HG03378 (cell line): ENCODE measurements around the gene HES1.

Experiments
- ATAC-seq: cut with Tn5 transposase; IDR thresholded peaks from one replicate; pipeline ENCODE4 v1.9.1; 2021; ENCODE audit warnings: mild to moderate bottlenecking, moderate library complexity; ENCODE audit not compliant: unreplicated experiment

HES1 gene

GRCh38 chr3:194165271-194166018 lies 29.5 kb downstream of the HES1 start:
- no peak for ATAC-seq

DNA sequence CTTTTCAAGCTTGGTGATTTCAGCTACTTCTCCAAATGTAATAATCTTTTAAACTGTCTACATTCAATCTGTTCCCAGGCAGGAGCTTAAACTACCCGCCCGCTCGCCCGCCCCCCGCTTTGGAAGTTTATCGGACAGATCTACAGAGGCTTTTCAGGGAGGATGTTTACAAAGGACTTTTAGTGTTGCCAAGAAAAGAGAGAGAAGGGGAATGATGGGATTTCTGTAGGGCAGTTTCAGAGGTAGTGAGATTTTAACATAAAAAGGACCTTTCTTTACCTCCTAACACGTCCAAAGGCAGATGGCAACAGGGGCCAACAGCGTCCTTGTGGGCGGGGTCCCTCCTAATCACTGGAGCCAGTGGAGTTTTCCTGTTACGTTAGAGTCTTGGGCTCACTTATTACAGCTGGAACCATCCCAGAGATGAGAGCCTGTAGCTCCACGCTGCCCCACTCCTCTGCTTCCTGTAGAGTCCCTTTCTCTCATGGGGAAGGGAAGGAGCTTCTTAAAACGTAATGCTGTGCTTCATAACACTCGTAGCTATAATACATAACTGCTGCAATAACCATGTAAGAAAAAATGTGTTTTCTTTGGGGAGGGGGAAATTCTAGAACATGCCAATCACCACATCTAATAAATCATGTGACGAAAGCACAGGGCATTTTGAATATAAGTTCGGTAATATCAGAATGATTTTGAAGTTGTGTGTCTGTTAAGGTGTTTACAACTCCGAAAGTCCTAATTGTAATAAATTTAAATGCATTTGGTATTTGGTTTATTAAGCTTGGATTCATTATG lies 30.9 kb downstream of the HES1 start:
- no peak for ATAC-seq

DNA sequence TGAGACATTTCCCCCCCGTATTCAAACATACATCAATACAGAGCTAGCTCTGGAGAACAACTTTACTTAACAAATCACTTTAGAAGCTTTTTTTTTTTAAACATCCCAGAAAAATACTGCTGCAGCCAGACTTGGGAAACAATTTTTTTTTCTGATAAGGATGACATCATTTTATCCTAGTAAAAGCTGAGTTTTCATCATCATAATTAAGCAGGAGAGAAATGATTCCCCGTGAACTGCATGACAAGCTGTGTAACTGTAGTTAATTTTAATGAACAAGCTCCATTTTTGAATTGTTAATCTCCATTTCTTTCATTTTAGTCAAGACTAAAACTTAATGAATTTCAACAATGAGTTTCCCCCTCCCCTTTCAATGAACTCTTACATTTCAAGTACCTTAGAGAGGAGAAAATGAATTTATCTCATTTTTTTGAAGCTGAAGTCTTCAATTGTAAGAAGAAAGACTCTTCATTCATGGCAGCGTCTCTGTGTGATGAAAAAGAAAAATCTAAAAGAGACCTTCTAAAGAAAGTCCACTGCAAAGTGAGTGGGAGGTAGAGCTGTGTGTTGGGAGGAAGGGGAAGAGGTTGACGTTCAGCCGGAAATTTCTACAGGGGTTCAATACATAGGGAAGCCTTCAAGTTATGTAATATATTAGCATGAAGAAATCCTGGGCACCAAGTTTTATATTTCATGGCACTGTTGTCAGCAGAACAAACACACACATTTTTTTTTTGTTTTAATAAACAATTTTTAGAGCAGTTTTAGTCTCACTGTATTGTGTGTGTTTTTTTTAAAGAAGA lies 31.7 kb downstream of the HES1 start:
- no peak for ATAC-seq

DNA sequence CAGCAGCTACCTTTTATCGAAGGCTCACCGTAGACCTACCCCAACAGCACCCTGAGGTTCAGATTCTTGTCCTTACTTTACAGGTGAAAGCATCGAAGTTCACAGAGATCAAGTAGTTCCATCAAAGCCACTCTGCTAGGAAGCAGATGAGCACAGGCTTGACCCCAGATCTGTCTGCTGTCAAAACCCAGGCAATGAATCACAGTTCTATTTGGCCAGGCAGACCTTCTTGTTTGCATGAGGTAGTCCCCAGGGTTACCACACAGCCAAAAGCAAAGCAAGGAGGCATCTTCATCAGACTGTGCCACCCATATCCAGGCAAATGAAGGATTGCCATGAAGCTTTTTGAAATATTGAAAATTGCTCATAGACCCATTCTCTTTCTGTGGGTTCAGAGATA lies 33.0 kb downstream of the HES1 start:
- ATAC-seq = no peak

DNA sequence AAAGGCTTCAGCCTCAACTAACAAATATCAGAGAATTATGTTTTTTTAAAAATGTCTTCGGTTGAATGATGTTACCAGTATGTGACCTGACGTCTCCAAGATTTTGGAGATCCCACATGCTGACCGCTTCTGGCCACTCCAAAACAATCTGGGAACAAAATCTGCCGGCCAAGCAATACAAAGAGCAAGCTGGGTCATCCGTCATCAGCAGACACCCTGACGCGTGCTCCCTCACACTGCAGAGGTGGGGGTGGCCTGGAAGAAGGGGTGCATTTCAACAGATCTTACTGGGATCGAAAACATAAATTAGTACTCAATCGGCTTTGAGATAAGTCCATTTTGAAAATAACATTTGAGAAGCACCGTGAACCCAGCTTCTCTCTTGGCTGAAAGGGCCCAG lies 33.6 kb downstream of the HES1 start:
- no peak for ATAC-seq

DNA sequence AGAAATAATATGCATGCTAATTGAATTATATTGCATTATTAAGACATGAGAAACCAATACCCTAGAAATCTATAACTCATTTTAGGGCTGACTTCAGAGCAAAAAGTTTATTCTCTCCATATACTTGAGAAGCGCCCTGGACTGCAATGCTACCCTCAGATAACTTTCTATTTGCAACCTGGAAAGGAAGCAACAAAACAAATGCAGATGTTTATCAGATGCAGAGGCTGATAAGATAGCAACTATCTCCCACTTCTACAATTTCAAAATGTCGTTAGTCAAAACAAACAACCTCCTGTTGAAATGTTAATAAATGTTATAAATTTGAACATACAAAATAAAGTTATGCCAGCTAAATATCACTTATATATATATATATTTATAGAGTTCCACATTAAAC lies 34.8 kb downstream of the HES1 start:
- no peak for ATAC-seq

- no peak for ATAC-seq
Observed at GRCh38 chr3:194174406-194174805, 38.5 kb downstream of the HES1 start.

- ATAC-seq = no peak
Observed at GRCh38 chr3:194174980-194175379, 39.0 kb downstream of the HES1 start.

DNA sequence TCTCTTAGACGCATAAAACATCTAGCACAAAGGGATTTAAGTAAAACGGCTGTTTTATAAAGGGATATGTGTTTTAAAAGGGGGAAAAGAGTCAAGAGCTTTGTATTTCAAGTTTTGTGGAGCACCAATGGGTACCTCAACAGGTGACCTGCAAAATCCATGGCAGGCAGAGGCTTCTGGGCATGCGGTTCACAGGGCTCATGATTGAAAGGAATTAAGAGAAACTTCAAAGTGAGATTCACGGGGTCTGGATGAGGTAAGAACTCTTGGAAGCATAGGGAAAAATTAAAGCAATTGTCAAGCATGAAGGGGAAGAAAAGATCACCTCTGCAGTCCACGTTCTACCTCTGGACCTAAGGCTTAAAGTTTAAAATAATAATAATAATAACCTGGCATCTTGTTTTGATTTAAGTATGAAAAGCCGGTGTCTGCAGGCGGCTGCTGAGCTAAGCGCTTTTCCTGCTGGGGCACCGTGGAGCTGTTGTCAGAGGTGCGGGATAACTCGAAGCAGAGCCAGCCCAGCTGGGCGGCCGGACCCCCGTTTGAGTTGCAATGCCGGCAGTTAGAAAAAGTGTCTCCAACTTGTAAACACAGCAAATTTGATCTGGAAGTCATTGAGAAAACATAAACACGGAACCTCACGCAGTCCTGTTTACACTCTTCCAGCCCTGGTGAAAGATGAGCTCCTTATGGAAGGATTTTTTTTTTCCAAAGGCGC lies 40.5 kb downstream of the HES1 start:
- no peak for ATAC-seq

GRCh38 chr3:194177141-194177540 lies 41.2 kb downstream of the HES1 start:
- ATAC-seq = no peak

DNA sequence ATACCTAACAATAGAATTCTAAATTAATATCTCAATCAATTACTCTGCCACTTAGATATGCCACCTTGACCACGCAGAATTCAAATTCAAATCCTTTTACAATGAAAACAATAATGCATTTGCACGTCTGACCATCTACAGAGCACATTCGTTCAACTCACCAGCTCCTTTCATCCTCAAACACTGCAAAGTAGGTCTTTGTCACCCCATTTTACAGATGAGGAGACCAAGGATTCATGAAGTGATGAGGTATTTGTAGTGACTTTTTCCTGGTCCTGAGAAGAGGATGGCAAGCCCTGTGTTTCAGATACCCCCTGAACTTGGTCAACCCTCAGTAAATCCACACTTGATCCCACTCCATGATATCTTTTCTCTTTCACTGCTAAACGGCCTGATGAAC lies 42.2 kb downstream of the HES1 start:
- ATAC-seq = no peak

DNA sequence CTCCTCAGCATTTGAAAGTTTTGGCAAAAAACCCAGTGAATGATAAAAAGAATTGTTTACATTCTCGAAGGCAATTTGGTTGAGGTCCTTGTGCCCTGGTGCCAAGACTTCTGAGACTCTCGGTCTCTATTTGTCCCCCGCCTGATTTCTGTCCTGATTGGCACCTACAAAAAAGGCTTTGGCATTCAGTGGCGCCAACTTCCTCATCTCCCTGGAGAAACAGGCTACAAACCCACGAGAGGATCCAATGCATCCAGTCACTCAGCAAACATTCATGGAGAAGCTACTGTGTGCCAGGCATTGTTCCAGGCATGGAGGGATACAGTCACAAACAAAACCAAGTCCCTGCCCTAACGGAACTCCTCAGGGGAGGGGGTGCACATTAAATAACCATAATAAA lies 42.7 kb downstream of the HES1 start:
- ATAC-seq = no peak

- ATAC-seq = no peak
Observed at GRCh38 chr3:194180570-194180969, 44.6 kb downstream of the HES1 start.

- ATAC-seq = no peak
Observed at GRCh38 chr3:194181612-194182529, 45.9 kb downstream of the HES1 start.

DNA sequence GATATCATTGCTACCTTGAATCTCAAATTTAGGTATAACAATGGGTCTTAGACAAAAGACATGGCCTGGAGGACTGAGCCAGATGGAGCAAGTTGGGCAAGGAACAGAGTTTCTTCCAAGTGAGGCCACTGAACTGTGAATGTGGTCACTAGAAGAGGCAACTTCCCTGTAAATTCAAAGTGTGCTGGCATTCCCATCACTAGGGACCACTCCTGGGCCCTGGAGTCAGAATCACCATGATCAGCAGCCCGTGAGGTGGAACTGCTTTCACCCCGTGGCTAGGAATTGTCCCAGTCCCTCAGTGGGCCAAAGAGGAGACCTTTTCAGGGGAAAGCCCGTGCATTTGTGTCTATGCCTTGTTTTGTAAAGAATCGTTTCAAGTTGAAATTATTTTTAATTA lies 47.3 kb downstream of the HES1 start:
- ATAC-seq = no peak

DNA sequence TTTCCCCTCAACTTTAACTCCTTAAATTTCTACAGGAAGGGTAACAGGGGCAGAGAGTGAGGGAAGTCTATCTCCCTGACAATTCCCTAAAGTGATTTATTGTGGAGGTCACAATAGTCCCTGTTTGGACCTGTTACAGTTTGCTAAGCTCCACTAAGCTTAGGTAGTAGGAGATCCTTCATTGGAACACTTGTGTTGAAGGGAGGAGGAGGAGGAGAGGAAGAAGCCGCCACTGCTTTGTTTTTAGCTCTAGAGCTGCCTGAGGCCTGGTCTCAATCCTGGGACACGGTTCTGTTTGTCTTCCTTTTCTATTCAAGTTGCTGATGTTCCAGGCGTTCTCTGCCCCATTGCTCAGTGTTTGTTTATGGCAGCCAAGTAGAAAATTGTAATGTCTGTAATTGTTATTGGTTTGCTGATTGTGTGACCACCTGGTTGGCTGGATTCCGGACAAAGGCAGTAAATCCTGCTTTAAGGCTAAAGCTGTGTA lies 48.4 kb downstream of the HES1 start:
- no peak for ATAC-seq

- no peak for ATAC-seq
Observed at GRCh38 chr3:194184801-194185200, 48.9 kb downstream of the HES1 start.

GRCh38 chr3:194185221-194185620 lies 49.3 kb downstream of the HES1 start:
- no peak for ATAC-seq

- no peak for ATAC-seq
Observed at GRCh38 chr3:194187233-194187944, 51.4 kb downstream of the HES1 start.
